ENCODE data around the gene TMEM237.

TMEM237 gene

DNA sequence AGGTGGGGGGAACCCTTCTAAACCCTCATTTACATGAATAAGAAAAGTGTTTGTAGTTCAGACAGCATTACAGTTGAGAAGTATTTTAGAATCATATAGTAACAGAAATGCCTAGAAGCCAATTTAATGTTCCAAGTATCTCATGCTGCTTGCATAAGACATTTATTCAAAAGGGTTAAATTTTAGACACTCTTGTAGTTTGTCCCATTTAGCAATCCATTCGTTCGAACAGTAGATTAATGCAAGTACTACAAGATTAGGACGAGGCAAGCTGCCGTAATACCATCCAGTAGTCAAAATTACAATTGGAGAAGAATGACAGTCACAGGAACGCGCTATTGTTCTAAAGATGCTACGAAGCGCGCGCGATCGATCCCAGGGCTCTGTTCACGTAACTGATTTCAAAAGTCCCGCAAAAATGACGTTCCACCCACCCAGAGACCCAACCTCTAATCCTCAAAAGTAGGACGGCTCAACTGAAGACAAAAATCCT is 1.2 kb downstream of the TMEM237 start:
- DNase-seq (ENCODE audit: low read depth): no peak

DNA sequence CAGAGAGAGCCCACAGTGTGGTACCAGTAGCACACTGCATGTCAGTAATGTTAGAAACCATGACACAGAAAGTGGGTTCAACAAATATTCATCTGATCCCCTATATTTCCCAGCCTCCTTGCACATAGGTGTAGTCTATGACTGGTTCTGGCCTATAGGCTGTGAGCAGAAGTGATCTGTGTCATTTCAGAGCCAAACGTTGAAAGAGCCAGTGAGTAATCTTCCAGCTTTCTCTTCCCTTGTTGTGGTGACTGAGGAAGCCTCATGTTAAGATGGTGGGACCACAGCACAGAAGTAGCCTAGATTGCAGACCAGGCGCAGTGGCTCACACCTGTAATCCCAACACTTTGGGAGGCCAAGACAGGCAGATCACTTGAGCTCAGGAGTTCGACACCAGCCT is 4.1 kb downstream of the TMEM237 start:
- DNase-seq (ENCODE audit: low read depth): no peak

DNA sequence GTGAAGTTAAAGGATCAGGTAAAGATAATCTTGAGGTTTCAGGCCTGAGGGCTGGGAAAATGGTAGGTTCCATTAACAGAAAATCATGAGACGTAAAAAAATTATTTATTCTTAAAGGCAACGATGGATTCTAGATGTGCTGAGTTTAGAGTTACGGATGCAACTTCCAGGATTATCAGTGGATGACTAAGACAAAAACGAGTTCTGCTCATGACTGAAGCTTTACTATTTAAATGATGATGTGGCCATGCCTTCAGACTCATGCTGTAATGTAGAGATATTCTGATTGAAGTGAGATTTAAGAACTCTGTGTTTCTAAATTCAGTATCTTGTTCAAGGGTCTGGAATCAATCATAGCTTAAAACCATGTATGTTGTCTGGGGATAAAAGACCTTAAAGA is 5.0 kb downstream of the TMEM237 start:
- no peak for DNase-seq (ENCODE audit: low read depth)

DNA sequence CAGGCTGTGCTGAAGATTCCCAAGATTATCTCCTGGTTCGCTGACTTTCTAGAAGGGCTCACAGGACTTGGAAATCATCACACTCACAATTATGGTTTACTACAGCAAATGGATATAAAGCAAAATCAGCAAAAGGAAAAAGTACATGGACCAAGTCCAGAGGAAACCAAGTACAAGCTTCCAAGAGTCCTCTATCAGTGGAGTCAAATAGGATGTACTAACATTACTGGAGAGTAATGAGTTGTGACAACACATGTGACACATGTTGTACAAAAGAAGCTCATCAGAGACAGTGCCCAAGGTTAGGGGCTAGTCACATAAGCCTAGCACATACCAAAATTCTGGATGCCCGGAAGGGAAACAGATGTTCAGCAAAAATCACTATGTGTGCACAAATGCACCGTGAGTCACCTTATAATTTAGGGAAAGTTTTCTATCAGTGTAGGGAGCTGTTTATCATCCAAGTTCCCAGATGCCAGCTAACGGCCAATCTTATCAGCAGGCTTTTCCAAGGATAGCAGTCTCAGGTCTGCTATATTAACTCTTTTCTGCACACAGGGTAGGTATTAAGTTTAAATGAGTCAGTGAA is 9.5 kb downstream of the TMEM237 start:
- DNase-seq (ENCODE audit: low read depth): no peak

DNA sequence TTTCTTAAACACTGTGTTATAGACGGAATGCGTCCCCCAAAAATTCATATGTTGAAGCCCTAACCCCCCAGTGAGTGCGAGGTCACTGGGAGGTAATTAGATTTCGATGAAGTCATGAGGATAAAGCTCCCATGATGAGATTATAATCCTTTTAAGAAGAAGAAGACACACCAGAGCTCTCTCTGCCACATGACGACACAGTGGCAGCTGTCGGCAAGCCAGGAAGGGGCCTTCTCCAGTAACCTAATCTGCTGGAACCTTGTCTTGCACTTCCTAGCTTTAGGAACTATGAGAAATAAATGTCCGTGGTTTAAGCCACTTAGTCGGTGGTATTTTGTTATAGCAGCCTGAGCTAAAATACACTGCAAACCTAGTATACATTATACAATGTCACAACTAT is 12.3 kb downstream of the TMEM237 start:
- DNase-seq (ENCODE audit: low read depth): no peak

DNA sequence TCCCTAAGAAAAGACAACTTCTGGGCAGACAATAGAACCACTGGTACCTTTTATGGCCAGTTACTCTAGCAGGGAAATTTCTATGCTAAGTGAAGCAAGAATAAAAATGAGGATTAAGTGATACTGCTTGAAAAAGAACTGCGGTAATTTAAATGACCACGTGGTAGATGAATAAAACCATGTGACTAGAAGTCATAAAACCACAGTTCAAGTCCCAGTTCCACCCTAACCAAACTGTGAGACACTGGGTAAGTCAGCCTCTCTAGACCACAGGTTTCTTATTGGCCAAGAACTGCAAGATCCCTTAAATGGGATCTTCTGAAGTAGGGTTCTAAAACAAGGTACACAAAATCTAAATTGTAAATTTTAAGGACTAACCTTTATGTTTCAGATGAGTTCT is 12.7 kb downstream of the TMEM237 start:
- DNase-seq (ENCODE audit: low read depth): no peak

DNA sequence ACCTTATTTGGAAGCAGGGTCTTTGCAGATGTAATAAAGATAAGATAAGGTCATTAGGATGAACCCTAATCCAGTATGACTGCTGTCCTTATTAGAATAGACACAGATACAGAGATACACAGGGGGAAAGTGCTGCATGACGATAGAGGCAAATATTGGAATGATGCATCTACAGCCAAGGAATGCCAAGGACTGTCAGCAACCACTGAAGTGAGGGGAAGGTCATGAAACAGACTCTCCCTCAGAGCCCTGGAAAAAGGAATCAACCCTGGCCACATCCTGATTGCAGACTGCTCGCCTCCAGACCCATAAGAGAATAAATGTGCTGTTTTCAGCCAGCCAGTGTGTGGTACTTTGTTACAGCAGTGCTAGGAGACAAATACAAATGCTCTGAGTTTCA is 14.8 kb downstream of the TMEM237 start:
- DNase-seq (ENCODE audit: low read depth): no peak

DNA sequence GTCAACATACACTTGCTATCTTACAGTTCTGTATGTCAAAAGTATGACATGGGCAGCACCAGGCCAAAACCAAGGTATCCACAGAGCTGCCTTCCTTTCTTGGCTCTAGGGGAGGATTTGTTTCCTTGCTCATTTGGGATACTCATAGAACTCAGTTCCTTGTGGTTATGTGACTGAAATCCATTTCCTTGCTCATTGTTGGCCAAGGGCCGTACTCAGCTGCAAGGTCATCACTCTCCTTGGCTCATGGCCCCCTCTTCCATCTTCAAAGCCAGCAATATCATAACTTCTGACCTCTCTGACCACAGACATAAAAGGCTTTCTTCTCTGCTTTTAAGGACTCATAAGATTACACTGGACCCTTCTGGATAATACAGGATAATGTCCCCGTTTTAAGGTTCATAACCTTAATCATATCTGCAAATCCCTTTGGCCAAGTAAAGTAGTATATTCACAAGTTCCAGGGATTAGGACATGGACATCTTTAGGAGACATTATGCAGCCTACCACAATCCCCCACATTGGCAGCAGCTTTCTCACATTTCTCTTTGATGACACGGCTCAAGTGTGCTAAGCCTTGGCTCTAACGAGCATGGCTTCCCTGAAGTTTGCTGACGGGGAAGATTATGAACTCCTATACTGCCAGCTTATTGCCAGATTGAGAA is 20.9 kb downstream of the TMEM237 start:
- DNase-seq (ENCODE audit: low read depth): no peak

DNA sequence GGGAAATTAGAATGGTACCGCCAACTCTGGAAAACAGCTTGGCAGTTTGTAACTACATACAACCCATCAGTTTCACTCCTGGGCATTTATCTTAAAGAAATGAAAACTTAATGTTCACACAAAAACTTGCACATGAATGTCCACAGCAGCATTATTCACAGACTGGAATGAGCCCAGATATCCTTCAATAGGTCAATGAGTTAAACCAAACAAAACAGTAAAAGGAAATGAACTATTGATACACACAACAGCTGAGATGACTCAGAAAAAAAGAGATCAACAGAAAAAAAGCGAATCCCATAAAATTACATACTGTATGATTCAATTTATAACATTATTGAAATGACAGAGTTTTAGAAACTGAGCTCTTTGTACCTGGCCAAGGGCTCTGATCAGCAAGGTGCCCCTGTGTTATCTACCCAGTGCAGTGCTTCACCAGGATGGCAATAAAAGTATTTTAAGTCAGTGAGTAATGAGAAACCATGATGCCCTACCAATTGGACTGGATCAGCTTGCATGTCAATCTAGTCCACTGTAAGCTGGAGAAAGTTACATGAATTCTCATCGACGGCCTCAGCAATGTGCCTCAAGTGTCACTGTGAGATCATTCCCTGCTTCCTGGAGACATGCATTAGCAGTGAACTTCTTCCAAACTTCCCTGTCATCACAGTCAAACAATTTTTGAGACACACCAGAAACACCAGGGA is 21.9 kb downstream of the TMEM237 start:
- no peak for DNase-seq (ENCODE audit: low read depth)

DNA sequence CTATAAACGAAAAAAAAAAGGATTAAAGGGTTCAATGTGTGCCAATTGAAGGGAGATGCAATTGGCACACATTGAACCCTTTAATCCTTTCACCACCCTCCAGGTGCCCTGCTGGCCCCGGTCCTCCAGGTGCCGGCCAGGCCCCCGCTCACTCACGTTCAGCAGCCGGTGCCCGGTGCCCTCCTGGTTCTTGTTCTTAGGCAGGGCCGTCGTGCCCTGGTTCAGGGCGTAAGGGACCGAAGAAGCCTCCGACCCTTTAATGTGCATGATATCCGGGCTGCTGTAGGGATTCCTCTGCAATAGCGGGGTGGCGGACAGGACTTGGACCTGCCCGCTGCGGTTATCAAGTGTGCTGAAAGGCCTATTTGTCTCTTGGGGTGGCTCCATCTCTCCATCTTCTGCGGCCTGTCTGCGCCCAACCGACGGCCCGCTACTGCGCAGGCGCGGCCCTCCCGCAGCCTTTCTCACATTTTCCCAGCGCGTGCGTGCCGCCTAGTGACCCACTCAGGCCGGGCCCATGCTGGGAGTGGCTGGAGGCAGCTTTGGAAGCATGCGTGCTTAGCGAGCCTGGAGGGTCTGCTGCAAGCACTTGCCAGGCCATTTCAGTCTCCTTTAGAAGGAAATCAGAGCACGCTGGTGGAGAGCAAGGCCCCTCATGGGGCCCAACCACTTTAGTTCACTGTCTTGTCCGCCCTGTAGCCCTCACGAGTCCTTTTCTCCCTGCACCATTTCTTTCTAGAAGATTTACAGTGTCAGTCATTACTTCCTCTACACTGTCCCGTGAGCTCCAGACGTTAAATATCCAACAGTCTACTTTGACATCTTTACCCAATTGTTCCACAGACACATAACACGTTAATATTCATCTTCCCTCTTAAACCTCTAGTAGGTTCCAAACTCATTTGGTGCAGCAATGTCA is 24.3 kb downstream of the TMEM237 start:
- DNase-seq (ENCODE audit: low read depth): no peak

DNA sequence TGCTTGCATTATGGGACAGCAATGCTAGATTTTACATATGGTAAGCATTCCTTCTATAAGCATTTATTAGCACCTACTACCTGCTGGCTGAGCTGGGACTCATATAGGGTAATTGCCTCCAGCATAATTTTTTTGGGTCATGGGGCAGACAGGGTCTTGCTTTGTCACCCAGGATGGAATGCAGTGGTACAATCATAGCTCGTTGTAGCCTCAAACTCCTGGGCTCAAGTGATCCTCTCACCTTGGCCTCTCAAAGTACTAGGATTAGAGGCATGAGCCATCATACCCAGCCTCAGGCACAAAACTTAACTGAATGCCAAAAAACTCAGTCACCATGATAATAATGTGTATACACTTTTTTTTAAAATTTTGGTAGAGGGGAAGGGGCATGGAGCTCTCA is 35.3 kb downstream of the TMEM237 start:
- no peak for DNase-seq (ENCODE audit: low read depth)

DNA sequence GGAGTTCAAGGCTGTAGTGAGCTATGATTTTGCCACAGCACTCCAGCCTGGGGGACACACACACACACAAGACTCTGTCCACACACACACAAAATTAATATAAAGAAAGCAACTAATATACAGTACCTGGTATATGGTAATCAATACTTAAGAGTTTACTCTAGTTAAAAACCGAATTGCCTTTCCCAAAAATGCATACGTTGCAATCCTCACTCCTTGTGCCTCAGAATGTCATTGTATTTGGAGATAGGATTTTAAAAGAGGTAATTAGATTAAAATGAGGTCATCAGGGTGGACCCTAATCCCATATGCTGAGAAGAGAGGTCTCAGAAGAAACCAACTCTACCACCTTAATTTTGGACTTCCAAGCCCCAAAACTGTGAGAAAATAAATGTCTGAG is 35.7 kb downstream of the TMEM237 start:
- no peak for DNase-seq (ENCODE audit: low read depth)

DNA sequence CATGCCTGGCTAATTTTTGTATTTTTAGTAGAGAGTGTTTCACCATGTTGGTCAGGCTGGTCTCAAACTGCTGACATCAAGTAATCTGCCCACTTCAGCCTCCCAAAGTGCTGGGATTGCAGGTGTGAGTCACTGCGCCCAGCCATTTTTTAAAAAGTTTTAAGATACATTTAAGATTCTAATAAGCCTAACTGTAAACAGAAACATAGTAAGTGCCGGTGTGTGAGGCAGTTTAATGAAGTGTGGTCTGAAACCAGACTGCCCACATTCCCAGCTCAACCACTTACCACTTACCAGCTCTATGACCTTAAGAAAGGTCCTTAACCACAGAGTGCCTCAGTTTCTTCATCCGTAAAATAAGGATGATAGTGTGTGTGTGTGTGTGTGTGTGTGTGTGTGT is 42.4 kb downstream of the TMEM237 start:
- DNase-seq (ENCODE audit: low read depth): no peak

DNA sequence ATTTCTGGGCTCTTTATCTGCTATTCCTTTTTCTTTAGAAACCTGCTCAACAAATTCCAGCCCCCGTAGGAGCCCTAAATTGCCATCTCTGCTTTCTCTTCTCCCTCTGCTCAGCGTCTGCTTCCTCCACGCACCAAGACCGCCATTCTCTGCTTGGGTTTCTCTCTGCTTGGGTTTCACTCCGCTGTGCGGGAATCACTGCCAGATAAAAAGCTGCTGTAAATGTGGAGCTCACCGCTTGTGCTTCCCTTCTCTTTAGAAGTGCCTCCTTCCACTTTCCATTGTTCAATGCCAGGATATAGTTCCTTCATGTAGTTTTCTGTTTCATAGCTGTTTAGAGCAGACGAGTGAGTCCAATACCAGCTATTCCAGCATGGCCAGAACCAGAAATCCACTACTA is 45.9 kb downstream of the TMEM237 start:
- no peak for DNase-seq (ENCODE audit: low read depth)

DNA sequence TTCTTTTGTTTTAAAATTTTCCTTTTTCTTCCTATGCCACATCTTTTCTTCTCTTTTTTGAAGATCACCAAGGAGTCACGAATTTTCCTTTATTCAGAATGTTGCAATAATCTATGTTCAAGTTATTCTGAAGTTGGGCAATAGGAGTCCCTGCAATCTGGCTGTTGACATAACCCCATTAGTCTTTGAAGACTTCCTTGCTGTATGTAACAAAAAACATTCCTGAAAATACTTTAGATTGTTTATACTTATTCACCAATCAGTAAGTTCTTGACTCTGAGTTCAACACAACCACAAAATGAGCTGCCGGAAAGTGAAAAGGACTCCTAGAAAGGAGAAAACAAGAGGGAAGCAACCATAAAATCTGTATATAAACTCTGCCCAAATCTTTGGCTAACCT is 62.8 kb downstream of the TMEM237 start:
- DNase-seq (ENCODE audit: low read depth): no peak

DNA sequence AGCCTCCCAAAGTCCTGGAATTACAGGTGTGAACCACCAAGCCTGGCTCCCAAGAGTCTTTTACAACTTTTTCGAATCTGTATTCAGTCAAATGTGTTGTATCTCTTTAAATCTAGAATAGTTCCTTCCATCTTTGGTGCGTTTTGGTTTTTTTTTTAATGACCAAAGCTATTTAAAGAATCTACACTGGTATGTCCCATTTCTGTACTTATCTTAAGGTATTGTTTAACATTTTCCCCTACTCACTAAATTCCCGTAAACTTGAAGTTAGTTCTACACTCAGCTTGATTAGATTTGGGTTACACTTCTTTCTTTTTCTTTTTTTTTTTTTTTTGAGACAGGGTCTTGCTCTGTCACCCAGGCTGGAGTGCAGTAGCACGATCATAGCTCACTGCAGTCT is 63.8 kb downstream of the TMEM237 start:
- DNase-seq (ENCODE audit: low read depth): no peak

DNA sequence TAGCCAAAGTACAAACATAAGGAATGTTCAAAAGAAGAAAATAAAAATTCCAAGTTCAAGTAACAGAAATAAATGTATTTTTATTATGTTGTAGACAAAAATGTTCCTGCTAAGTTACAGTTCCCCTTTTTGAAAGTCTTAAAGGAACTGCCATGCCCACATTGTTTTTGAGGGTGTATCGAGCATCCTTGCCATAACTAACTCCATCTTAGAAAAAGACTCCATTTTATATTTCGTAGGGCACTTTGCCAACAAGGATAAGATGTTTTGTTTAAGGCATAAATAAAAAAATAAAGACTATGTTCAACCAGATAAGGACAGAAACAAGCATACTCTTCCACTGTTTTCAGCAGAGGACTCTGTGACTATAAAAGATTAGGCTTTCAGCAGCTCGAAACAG is 67.3 kb downstream of the TMEM237 start:
- DNase-seq (ENCODE audit: low read depth): no peak

DNA sequence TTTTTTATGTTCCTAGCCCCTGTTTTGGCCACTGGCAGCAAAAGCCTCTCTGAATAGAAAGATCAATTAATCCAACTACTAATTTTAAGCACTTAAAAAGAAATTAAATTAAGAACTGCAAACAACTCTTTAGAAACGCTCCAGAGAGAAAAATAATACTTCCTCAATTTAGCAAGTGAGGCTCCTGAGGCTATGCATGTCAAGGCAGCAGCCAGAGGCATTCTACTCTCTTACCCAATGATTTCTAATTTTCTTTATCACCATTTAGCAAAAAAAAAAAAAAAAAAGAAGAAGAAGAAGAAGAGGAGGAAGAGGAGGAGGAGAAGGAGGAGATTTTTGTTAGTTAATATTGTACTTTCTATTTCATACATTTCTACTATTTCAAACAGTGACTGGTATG is 68.5 kb downstream of the TMEM237 start:
- DNase-seq (ENCODE audit: low read depth): no peak

DNA sequence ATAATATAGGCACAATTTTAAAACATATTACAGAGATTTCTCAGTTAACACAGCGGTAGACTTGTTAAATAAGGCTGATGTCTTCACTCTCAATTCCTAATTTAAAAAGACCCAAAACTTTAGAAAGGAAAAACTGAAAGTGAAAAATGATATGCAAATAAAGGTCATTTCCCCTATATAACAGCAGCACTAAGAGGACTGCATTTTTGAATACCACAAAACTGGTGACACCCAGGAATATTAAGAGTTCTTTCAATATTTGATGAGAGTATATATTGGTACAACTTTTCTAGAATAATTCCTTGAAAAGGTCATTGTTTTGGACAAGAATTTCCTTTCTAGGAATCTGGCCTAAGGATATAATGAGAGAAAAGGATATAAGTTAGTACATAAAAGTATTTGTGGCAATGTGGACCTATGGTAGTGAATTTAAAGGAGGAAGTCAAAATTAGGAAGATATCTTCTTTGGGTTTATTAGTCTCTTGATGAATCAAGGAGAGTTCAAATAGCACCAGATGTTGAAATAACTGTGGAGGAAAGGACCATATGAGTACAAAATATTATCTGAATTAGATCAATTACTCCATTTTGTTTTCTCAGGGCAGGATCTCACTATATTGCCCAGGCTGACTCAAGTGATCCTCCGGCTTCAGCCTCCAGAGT is 70.3 kb downstream of the TMEM237 start:
- no peak for DNase-seq (ENCODE audit: low read depth)
